NCI-H146 (cell line): ENCODE measurements around the gene LKAAEAR1.
A peak's percentile ranks its signal among the peaks of the same experiment; 100 is the strongest.
"Not testable (repeated sequence)": the region's sequence is repeated elsewhere in the genome, so short reads cannot be mapped to it uniquely, and the experiment has no call there.

Experiments
- DNase-seq: peaks from one replicate; lab custom pipeline; 2025; lab: John Stamatoyannopoulos, UW

LKAAEAR1 gene

GRCh38 chr20:64083804-64084684 is at the start of gene LKAAEAR1:
Gene LKAAEAR1, minus strand, starts transcription at chr20:64084398. Its CDS starts 179 bp downstream, at chr20:64084219.
- DNase-seq, result peak; percentile 51

- peak; percentile 44 for DNase-seq
Observed at GRCh38 chr20:64131406-64131805, 47.2 kb upstream of the LKAAEAR1 start.

- no peak for DNase-seq
Observed at GRCh38 chr20:64130876-64131275, 46.7 kb upstream of the LKAAEAR1 start.

- no peak for DNase-seq
Observed at GRCh38 chr20:64130271-64130670, 46.1 kb upstream of the LKAAEAR1 start.

GRCh38 chr20:64129146-64129782 is 45.1 kb upstream of the LKAAEAR1 start:
- no peak for DNase-seq

GRCh38 chr20:64123517-64123916 is 39.3 kb upstream of the LKAAEAR1 start:
- DNase-seq, result not testable (repeated sequence)

GRCh38 chr20:64122927-64123326 is 38.7 kb upstream of the LKAAEAR1 start:
- not testable (repeated sequence) for DNase-seq

GRCh38 chr20:64121586-64121985 is 37.4 kb upstream of the LKAAEAR1 start:
- DNase-seq, result no peak

GRCh38 chr20:64119681-64120341 is 35.6 kb upstream of the LKAAEAR1 start:
- DNase-seq, result no peak

GRCh38 chr20:64119301-64119680 is 35.1 kb upstream of the LKAAEAR1 start:
- no peak for DNase-seq

GRCh38 chr20:64117432-64117777 is 33.2 kb upstream of the LKAAEAR1 start:
- not testable (repeated sequence) for DNase-seq

- DNase-seq, result no peak
Observed at GRCh38 chr20:64116541-64117431, 32.6 kb upstream of the LKAAEAR1 start.

- no peak for DNase-seq
Observed at GRCh38 chr20:64116016-64116415, 31.8 kb upstream of the LKAAEAR1 start.

GRCh38 chr20:64115171-64115911 is 31.1 kb upstream of the LKAAEAR1 start:
- DNase-seq, result peak; percentile 34

GRCh38 chr20:64114356-64114971 is 30.3 kb upstream of the LKAAEAR1 start:
- DNase-seq, result no peak

- no peak for DNase-seq
Observed at GRCh38 chr20:64113796-64114355, 29.7 kb upstream of the LKAAEAR1 start.

- no peak for DNase-seq
Observed at GRCh38 chr20:64113444-64113775, 29.2 kb upstream of the LKAAEAR1 start.

GRCh38 chr20:64112691-64113443 is 28.7 kb upstream of the LKAAEAR1 start:
- no peak for DNase-seq

GRCh38 chr20:64111841-64112641 is 27.8 kb upstream of the LKAAEAR1 start:
- DNase-seq, result no peak
